T-helper 1 cell (primary cell): ENCODE measurements around the gene COL8A1.
"Not testable (repeated sequence)": the region's sequence is repeated elsewhere in the genome, so short reads cannot be mapped to it uniquely, and the experiment has no call there.

Experiments used
- DNase-seq, 5 donors: peaks; one replicate each; pipeline ENCODE4 v3.0.0-alpha.2; 2012 to 2020
- total RNA-seq, 4 donors: gene quantifications; one replicate each; lab custom pipeline; 2026; lab: John Stamatoyannopoulos, UW

COL8A1 gene
- 0 reads per million in 4 donors for total RNA-seq

- no peak for DNase-seq
Observed at GRCh38 chr3:99638167-99638948, at the start of gene COL8A1. TSS of gene COL8A1 (plus strand) at chr3:99638594. CDS start at chr3:99790683, 152,089 bp downstream.

GRCh38 chr3:99589168-99589567 lies 49.2 kb upstream of the COL8A1 start:
- DNase-seq = not testable (repeated sequence)

GRCh38 chr3:99599894-99600293 lies 38.5 kb upstream of the COL8A1 start:
- DNase-seq = no peak

- no peak for DNase-seq
Observed at GRCh38 chr3:99601515-99601914, 36.9 kb upstream of the COL8A1 start.

GRCh38 chr3:99602183-99602582 lies 36.2 kb upstream of the COL8A1 start:
- DNase-seq = no peak

GRCh38 chr3:99607151-99607550 lies 31.2 kb upstream of the COL8A1 start:
- DNase-seq = no peak

- DNase-seq = no peak
Observed at GRCh38 chr3:99614768-99615167, 23.6 kb upstream of the COL8A1 start.

GRCh38 chr3:99620077-99620767 lies 18.2 kb upstream of the COL8A1 start:
- DNase-seq = no peak

GRCh38 chr3:99620976-99621375 lies 17.4 kb upstream of the COL8A1 start:
- DNase-seq = no peak

GRCh38 chr3:99624496-99625236 lies 13.7 kb upstream of the COL8A1 start:
- no peak for DNase-seq

- DNase-seq = no peak
Observed at GRCh38 chr3:99625237-99625622, 13.2 kb upstream of the COL8A1 start.

GRCh38 chr3:99625643-99626416 lies 12.6 kb upstream of the COL8A1 start:
- DNase-seq = no peak

GRCh38 chr3:99626417-99626788 lies 12.0 kb upstream of the COL8A1 start:
- DNase-seq = peak in 1 of 5 donors; percentile 38

- peak in 1 of 5 donors; percentile 36 for DNase-seq
Observed at GRCh38 chr3:99627062-99627826, 11.2 kb upstream of the COL8A1 start.

- no peak for DNase-seq
Observed at GRCh38 chr3:99630815-99631214, 7.6 kb upstream of the COL8A1 start.

- DNase-seq = no peak
Observed at GRCh38 chr3:99633887-99634558, 4.4 kb upstream of the COL8A1 start.

GRCh38 chr3:99634881-99635280 lies 3.5 kb upstream of the COL8A1 start:
- no peak for DNase-seq

- DNase-seq = no peak
Observed at GRCh38 chr3:99635348-99635747, 3.0 kb upstream of the COL8A1 start.

GRCh38 chr3:99637016-99637367 lies 1.4 kb upstream of the COL8A1 start:
- no peak for DNase-seq

- peak in 1 of 5 donors; percentile 5 for DNase-seq
Observed at GRCh38 chr3:99637368-99638111, 854 bp upstream of the COL8A1 start.

GRCh38 chr3:99639579-99639978 lies 1.2 kb downstream of the COL8A1 start:
- DNase-seq = no peak
